HK-2 (cell line): ENCODE results near the gene LRP1.

ENCODE experiments used
- DNase-seq: peaks from one replicate; pipeline ENCODE4 v3.0.0-alpha.2; 2018; ENCODE audit not compliant: unreplicated experiment

LRP1 gene

DNA sequence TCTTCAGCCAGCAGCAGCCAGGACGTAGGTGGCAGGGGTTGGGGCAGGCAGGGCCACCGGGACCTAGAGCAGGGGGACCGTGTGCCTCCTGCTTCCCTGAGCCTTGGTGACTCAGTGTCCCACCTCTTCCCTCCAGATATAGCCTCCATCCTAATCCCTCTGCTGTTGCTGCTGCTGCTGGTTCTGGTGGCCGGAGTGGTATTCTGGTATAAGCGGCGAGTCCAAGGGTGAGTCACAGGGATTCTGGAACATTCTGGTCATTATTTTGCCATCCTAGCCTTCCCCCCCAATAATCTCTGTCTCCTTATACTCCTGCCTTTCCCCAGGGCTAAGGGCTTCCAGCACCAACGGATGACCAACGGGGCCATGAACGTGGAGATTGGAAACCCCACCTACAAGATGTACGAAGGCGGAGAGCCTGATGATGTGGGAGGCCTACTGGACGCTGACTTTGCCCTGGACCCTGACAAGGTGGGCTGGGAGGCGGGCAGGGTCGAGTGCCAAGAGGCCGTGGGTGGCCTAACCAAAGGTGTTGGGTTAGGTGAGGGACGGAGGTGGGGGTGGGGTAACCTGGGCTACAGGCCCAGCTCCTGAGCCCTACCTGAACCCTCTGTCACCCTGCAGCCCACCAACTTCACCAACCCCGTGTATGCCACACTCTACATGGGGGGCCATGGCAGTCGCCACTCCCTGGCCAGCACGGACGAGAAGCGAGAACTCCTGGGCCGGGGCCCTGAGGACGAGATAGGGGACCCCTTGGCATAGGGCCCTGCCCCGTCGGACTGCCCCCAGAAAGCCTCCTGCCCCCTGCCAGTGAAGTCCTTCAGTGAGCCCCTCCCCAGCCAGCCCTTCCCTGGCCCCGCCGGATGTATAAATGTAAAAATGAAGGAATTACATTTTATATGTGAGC, 83.8 kb downstream of the LRP1 start:
- DNase-seq, result no peak

DNA sequence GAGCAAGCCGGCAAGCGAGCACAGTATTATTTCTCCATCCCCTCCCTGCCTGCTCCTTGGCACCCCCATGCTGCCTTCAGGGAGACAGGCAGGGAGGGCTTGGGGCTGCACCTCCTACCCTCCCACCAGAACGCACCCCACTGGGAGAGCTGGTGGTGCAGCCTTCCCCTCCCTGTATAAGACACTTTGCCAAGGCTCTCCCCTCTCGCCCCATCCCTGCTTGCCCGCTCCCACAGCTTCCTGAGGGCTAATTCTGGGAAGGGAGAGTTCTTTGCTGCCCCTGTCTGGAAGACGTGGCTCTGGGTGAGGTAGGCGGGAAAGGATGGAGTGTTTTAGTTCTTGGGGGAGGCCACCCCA, 84.4 kb downstream of the LRP1 start:
- DNase-seq, result no peak

DNA sequence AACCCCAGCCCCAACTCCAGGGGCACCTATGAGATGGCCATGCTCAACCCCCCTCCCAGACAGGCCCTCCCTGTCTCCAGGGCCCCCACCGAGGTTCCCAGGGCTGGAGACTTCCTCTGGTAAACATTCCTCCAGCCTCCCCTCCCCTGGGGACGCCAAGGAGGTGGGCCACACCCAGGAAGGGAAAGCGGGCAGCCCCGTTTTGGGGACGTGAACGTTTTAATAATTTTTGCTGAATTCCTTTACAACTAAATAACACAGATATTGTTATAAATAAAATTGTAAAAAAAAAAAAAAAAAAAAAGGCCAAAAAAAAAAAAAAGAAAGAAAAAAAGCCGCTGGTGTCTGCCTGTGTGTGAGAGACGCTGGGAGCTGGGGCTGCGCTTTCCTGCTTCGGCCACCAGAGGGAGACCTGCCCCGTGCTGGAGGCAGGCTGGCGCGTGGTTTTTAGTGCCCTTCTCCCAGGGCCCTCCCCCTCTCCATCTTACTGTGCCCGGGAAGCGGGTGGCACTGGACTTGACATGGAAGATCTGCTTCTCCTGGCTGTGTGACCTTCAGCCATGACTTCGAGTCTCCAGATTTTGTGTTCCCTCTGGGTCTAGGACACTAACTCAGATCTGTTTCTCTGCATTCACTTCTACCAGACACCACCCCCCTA, 84.9 kb downstream of the LRP1 start:
- DNase-seq, result peak; percentile 91

DNA sequence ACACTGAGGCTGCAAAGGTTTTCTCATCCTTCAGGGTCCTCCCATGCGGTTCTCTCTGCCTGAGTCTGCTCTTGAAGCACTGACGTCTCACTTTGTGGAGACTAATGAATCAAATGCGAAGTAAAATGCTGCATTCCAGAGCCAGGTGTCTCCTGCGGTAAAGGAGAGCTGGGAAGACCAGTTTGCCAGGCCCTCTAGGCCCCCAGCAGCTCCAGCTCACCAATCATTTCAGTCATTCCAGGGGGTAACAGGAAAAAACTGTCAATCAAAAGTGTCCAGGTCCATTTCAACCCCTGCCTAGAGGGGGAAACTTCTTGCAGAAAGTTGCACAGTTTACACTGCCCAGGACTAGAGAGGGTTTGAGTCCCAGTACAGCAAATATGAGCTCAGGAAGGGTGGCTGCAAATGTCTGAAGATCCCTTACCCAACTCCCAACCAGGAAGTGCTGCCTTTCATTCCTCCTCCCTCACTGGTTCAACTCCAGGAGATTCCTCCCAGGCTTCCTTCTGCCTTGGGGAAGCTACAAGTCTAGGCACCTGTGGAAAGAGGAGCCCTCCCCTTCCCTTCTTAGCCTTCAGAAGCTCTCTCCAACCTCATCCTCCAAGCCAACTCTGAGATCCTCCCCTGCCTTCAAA, 85.6 kb downstream of the LRP1 start:
- DNase-seq, result no peak

DNA sequence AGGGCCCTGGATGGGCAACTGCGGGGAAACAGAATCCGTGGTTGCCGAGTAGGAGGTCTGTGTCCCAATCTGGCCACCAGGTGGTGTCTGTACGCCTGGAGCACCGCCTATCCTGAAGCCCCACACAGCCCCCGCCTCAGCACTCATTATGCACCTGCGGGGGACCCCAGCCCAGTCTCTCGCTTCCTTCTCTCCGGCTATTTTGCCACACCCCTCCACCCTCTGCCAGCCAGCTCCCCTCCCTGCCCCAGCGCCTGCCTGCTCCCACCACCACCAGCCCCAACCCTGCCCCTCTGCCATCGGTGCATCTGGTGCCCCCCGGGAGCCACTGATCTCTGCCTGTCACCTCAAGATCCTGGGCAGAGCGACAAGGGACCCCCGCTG, 86.1 kb downstream of the LRP1 start:
- peak; percentile 73 for DNase-seq

DNA sequence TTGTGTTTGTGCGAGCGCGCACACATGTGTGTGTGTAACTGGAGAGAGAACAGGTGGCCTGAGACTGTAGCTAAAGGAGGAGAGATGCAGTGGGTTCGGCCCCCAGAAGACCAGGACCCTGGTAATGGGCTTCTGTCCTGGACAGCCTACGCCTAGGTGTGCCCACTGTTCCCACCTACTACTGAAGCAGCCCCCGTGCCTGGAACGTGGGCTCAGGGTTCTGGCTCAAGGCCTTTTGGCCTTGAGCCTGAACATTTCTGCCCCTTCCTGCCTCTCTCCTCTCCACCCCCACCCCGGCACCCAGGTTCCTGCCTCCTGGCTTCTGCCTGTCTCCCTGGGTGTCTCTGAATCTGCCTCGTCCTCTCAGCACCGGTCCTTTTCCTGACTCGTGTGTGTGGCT, 86.8 kb downstream of the LRP1 start:
- no peak for DNase-seq

DNA sequence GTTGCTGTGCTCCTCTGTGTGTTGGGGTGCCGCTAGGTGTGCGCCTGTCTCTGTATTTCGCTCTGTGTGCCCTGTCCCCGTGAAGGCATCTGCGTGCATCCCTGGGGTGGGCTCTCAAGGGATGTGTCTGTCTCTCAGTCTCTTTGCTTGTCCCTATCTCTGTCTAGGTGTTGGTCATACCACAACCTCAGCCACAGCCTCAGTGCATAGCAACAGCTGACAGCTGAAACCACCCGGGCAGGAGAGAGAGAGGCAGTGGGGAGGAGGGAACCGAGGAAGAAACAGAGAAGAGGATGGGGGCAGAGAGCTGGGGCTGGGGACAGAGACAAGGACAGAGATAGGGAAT, 87.4 kb downstream of the LRP1 start:
- DNase-seq, result no peak

DNA sequence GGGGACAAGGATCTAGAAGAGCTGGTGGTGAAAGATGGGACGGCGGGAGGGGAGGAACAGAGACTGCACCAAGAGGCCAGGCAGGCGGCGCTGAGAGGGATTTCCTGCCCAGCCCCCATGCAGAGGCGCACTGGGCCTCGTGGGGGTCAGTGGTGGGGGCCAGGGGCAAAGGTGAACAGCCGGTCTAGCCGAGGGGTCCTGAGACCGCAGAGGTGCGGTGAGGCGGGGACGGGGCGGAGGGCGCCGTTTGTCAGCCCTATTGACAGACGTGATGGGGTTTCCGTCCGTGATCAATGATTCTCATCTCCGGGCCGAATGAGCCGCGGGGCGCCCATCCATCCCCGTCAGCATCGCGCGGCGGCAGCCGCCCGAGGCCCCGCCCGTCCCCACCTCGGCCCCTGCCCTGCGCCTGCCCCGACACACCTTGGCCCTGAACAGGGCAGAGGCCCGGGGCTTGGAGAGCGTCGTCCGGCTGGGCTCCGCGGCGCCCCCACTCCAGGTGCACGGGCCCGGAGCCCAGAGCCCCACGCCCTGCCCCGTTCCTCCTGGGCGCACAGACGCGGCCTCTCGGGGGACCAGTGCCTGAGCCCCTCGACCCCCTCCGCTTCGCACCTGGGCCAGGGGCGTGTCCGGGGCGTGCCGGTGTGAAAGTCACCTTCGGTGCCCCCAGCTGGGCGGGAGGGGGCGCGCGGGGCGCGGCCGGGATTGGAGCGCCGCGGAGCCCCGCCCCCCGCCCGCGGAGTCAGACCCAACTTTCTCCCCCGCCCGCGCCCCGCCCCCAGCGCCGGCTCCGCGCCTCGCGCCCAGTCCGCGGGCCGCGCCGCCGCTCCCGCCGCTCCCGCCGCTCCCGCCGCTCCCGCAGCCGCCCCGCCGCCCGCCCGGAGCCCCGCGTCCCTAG, 88.0 kb downstream of the LRP1 start, which contains the start of gene NXPH4:
TSS of gene NXPH4 (plus strand) at position 781 of the 898 bp plus-strand sequence. CDS start 176 bp downstream, outside the sequence.
- DNase-seq, result peak; percentile 48

DNA sequence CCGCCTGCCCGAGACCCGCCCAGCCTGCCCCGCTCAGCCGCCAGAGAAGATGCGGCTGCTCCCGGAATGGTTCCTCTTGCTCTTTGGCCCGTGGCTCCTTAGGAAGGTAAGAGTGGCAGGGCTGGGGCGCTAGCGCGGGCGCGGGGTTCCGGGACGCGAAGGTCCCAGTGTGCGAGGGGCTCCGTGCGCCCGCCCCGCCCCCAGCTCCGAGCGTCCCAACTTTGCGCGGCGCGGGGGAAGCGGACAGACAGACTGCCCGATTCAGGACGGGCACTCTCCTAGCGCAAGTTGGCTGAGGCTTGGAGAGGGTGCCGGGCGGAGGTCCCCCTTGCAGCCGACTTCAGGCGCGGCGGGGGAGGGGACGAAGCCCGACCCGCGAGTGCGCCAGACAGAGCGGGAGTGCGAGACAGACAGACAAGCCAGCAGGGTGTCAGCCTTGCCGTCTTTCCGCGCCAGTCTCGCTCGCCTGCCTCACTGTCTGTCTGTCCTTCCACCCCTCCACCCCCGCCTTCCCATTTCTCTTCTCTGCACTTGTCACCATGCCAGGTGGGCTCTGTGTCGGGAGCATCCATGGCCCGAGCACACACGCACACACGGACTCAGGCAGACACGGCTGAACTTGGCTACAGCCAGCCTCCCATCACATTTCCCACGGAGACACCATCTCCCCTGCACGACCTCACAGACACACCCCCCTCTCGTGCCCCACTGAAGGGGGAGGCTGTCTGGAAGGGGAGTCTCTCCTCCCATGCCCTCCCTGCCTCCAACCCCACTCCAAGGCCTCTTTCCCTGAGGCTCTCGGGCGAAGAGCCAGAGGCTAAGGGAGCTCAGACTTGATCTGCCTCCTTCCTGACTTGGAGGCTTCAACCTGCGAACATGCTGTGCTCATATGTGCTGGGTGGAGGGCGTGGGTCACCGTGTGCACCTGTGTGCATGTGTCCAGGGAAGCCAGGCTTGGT, 88.9 kb downstream of the LRP1 start:
- no peak for DNase-seq

DNA sequence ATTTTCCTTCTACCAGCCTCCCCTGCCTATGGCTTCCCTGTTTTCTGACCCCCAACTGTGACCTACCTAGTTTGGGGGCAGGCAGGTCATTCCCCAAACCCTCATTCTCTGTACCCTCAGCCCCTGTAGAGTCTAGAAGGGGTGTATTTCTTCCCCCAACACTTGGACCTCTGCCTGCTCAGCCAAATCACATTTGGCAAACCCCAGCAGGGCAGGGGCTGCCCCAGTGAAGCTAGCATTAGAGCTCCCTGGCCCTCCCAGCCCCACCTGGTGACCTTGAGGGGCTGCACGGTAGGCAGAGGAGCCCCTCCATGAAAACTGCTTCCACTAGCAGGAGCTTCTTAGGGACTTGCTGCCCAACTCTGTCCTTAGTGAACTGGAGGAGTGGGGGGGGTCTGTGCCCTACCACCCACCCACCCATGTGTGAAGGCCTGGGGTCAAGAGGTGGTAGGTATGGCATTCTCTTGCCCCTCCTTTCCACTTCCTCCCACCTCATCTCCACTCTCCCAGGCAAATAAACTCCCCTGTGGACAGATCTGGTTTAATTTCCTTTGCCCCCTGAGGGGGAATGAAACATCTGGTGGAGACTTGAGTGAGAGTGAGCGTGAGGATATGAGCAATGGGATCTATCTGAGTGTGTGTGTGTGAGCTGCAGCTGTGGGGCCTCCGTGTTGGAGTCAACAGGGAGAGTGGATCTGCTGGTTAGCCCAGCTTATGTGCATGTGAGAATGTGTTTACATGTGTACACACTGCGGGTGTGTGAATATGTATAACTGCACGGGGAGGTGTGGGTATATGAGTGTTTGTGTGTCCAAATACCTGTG, 90.0 kb downstream of the LRP1 start:
- DNase-seq, result no peak

DNA sequence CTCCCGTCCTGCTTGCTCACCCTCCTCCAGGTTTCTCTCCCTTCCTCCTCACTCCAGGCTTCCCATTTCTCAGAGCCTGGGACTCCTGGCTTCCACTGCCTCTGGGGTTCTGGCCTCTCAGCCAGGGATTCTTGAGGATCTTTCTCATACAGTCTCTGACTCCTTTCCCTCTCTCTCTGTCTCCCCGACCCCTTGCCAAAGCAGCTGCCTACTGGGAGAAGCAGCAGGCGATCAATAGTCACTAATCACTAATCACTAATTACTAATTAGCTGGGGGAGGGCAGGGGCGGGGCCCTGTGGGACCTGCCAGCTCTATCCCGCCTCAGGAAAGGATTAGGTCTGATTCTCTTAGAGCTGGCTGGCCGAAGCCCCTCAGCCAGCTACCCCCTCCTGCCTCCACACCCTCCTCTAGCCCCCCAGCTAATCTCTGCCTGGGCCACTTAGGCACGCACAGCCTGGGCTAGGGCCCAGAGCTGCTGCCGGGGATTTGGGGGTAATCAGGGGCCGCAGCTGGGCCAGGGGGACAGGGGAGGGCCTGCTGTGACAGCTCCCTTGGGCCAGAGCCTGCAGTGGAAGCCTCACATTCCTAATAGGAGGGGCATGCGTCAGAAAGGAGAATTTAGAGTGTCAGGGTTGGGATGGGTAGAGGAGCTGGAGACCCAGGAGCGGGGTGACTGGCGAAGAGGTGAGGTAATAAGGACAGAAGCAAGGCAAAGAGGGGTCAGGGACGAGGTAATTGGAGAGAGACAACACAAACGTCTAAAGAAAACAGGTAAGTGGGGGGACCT, 91.1 kb downstream of the LRP1 start:
- DNase-seq, result no peak

DNA sequence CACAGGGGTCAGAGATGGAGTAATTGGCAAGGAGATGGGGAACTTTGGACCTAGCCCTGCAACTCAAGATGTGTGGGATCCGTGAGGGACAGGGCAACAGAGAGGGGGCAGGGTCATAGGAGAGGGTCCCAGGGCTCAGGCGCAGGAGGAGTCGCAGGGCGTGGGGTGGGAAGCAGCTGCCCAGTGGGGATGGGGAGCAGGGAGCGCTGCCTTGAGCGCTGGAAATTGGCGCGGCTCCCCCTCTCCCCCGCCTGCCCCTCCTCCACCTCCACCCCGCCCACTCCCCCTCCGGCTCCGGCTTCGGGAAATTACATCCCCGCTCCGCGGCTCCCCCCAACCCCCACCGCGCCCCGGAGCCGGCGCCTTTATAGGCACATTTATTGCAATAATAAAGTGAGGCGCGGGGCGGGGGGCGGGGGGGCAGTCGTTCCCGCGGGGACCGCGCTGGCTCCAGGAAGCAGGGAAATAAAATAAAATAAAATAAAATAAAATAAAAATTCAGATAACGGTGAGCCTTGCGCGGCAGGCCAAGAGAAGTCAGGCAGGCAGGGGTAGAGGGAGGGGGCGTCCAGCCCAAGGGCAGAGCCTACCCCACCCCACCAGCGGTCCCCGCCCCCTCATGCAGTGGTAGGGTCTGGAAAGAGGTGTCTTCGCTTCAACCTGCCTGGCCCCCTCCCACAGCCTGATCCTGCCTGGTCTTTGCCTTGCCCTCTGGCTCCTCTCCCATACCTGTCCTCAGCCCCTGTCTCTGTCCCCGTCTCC, 91.9 kb downstream of the LRP1 start:
- DNase-seq, result no peak

DNA sequence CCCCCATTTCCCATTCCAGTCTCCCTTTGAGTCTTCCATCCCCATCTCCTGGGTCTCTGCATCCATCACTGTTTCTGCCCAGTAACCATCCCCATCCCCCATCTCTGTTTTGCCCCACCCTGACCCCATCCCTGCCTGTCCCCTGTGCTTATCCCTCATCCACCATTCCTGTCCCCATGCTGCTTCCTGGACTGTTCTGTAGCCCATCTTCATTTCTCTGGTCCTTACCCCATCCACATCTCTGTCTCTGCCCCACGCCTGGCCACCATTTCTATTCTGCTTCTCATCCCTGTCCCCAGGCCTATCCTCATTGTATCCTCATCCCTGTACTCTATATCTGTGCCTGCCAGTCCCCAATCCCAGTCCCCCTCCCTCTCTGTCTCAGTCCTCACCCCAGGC, 92.5 kb downstream of the LRP1 start:
- DNase-seq, result no peak

DNA sequence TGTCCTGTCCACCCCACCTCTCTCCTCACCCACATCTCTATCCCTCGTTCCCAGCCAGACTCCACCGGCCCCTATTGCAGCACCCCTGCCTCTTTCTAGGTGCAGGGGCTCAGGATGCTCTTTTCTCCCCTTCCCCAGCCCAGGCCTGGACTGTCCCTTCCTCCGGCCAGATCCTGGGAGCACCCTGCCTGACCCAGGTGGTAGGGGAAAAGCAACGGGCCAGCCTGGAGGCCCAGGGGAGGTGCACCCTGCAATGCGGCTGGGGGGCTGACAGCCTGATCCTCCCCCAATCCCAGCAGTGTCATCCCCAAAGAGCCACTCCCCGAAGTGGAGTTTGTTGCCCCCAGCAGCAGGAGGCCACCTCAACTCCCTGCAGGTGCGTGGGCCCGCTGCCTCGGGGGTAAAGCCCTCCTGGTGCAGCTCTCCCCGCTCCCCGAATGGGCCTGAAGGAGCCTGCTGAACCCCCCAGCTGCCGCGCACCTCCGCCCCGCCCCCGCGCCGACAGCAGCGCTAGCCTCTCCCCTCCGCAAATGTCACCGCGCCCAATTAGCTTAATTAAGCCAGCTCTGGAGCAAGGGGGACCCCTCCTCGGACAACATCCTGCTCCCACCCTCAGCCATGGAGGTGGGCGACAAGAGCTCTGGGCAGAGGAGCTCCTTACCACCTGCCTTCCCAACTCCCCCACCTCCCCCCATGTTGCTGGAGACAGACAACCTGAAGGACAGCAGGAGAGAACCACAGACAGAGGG, 93.1 kb downstream of the LRP1 start:
- DNase-seq, result no peak

DNA sequence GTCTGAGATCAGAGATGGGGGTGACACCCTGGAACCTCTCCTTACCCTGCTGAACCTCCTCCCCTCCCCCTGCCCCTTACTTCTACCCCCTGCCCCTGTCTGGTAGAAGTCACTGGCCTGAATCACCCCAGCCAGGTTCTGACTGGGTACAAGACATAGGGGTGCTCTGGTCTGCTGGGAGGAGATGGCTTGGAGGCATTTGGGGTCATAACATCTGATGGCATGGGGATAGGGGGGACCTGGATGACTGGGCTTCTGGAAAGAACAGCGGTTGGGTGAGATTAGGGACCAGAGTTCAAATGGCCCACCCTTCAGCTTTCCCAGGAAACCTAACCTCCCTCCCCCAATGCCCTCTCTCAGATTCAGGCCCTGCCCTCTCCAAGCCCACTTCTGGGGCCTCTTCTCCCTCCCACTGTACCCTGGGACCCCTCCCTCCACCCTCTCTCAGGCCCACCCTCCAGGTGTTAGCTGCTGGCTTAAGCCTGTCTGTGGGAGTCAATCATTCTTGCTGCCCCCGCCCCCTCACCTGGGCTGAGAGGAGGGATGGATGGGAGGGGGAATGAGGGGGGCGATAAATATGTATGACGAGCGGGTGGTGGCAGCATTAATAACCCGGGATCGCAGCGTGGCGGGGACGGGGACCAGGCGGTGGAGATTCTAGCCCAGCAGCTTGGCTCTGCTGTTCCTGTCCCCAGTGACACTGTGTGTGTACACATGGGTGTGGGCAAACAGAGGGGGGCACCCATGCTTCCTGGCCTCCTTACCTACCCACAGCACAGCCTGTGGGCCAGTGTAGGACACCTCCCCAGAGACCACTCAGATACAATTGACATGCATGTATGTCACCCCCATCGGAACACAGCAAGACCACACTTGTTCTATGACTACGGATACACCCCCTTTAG, 94.3 kb downstream of the LRP1 start:
- no peak for DNase-seq
